Measurements from ENCODE around the gene PNPLA8.

The PNPLA8 gene

DNA sequence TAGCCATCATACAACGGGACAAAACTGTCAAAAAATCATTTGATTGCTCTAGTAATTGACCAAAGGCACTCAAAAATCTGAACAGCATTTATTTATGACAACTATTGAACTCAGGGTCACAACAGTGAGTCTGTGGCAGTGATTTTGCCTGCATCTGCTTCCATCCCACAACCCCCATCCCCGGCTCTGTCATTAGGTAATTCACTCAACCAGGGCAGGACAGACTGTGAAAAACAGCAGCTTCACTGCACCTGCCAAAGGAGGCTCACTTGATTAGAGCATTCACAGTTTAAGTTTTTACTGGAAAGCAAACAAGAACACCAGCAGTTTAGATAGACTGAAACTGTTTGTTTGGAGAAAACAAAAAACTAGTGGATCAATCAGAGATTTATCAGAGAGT lies 91.9 kb downstream of the PNPLA8 start:
- H3K4me3 ChIP-seq (ENCODE audit: low read length) = no peak overlapping the region
- H3K9ac ChIP-seq (ENCODE audit: low read depth, low read length) = no peak overlapping the region
- H3K27me3 ChIP-seq (ENCODE audit: insufficient read depth, low read length) = no peaks in the 10 kb centered on the region
- no peaks in the 10 kb centered on the region for H3K4me1 ChIP-seq (ENCODE audit: insufficient read depth, low read length)
- H3K27ac ChIP-seq (ENCODE audit: low read length) = no peak overlapping the region
- no peaks in the 10 kb centered on the region for H3K36me3 ChIP-seq (ENCODE audit: insufficient read depth, low read depth, low read length)
- no peaks in the 10 kb centered on the region for H3K9me3 ChIP-seq (ENCODE audit: insufficient read depth, low read depth, low read length)

- H3K4me1 ChIP-seq (ENCODE audit: insufficient read depth, low read length) = no peaks in the 10 kb centered on the region
- H3K9ac ChIP-seq (ENCODE audit: low read depth, low read length) = no peak overlapping the region
- no peak overlapping the region for H3K4me3 ChIP-seq (ENCODE audit: low read length)
- no peaks in the 10 kb centered on the region for H3K9me3 ChIP-seq (ENCODE audit: insufficient read depth, low read depth, low read length)
- no peaks in the 10 kb centered on the region for H3K27me3 ChIP-seq (ENCODE audit: insufficient read depth, low read length)
- H3K36me3 ChIP-seq (ENCODE audit: insufficient read depth, low read depth, low read length) = no peaks in the 10 kb centered on the region
- H3K27ac ChIP-seq (ENCODE audit: low read length) = no peak overlapping the region
Measured at GRCh38 chr7:108431099-108431498, 94.8 kb downstream of the PNPLA8 start.

- Histone ChIP-seq H3K36me3 (ENCODE audit: insufficient read depth, low read depth, low read length) (no peaks in the 10 kb centered on the region), H3K9ac (ENCODE audit: low read depth, low read length) (no peak overlapping the region)
Measured at GRCh38 chr7:108430664-108431063, 95.3 kb downstream of the PNPLA8 start.

DNA sequence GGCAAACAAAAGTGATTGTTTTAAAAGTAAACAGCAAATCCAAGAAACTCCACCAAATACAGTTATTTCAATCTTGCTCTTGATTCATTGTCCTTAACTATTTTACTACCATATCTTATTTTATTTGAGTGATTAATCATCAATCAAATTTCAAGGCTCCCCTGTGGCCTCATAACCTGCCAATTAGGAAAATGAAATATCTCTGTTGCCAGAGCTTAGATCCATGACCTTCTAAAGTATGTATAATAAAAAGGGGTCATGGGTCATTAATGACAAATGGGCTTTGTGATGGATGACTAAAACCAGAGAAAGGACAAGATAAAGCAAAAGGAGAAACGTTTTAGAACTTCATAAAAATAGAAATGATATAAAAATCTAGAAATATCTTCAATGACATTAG lies 98.2 kb downstream of the PNPLA8 start:
- H3K36me3 ChIP-seq (ENCODE audit: insufficient read depth, low read depth, low read length) = no peaks in the 10 kb centered on the region
- H3K27me3 ChIP-seq (ENCODE audit: insufficient read depth, low read length) = no peaks in the 10 kb centered on the region
- no peak overlapping the region for H3K4me3 ChIP-seq (ENCODE audit: low read length)
- no peak overlapping the region for H3K9ac ChIP-seq (ENCODE audit: low read depth, low read length)
- H3K9me3 ChIP-seq (ENCODE audit: insufficient read depth, low read depth, low read length) = no peaks in the 10 kb centered on the region
- no peaks in the 10 kb centered on the region for H3K4me1 ChIP-seq (ENCODE audit: insufficient read depth, low read length)
- H3K27ac ChIP-seq (ENCODE audit: low read length) = no peak overlapping the region

More at GRCh38 chr7:108430664-108431063, 95.3 kb downstream of the PNPLA8 start:
- H3K4me3 ChIP-seq (ENCODE audit: low read length) = no peak overlapping the region
- no peaks in the 10 kb centered on the region for H3K9me3 ChIP-seq (ENCODE audit: insufficient read depth, low read depth, low read length)
- no peaks in the 10 kb centered on the region for H3K4me1 ChIP-seq (ENCODE audit: insufficient read depth, low read length)
- no peaks in the 10 kb centered on the region for H3K27me3 ChIP-seq (ENCODE audit: insufficient read depth, low read length)
- H3K27ac ChIP-seq (ENCODE audit: low read length) = no peak overlapping the region

DNA sequence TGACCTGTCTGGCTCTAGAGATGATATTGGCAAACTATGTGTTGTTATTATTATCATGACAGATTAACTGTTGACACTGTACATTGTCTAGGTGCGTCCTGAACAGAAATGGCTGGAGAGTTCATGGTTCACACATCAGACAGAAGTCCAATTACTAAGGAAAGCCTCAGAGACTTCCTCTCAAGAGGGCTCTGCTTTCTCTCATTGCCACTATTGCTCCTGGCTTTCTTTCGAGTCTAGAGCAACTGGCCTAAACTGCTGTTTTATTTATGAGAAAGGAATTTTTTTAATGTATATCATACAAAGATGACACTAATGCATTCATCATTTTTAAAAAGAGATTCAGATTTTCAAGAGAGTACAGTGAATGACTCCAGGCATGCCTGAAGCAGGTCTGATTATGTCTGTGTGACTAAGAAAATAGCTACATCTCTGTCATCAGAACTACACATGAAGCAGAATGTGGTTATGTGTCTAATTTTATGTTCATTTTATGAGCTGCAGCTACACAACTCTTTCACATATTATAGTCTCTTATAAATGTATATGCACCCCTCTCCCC lies 100.1 kb downstream of the PNPLA8 start:
- no peak overlapping the region for H3K9ac ChIP-seq (ENCODE audit: low read depth, low read length)
- H3K4me1 ChIP-seq (ENCODE audit: insufficient read depth, low read length) = no peaks in the 10 kb centered on the region
- H3K4me3 ChIP-seq (ENCODE audit: low read length) = no peak overlapping the region
- no peak overlapping the region for H3K27ac ChIP-seq (ENCODE audit: low read length)
- no peaks in the 10 kb centered on the region for H3K9me3 ChIP-seq (ENCODE audit: insufficient read depth, low read depth, low read length)
- no peaks in the 10 kb centered on the region for H3K27me3 ChIP-seq (ENCODE audit: insufficient read depth, low read length)
- no peaks in the 10 kb centered on the region for H3K36me3 ChIP-seq (ENCODE audit: insufficient read depth, low read depth, low read length)

DNA sequence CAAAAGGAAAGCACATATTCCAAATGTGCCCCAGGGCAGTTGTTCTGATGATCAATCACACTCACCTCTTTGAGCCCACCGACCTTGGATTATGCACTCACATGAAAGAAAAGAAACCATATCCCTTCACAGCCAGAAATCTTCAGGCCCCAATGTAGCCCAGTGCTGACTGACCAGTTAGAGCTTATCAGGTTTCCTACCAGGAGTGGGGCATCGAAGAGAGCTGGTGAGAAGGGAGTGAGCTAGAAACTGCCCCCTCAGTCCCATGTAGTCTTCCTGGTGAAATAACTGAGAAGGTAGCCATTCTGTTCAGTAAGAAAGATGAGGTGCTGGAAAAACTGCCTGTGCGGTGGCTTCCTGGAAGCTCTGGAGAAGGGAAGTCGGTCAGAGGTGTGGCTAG lies 101.9 kb downstream of the PNPLA8 start:
- Histone ChIP-seq H3K36me3 (ENCODE audit: insufficient read depth, low read depth, low read length) (no peaks in the 10 kb centered on the region), H3K9ac (ENCODE audit: low read depth, low read length) (no peak overlapping the region), H3K27me3 (ENCODE audit: insufficient read depth, low read length) (no peaks in the 10 kb centered on the region), H3K9me3 (ENCODE audit: insufficient read depth, low read depth, low read length) (no peaks in the 10 kb centered on the region), H3K4me3 (ENCODE audit: low read length) (no peak overlapping the region), H3K4me1 (ENCODE audit: insufficient read depth, low read length) (no peaks in the 10 kb centered on the region; the same call in 1 of the 2 replicates), H3K27ac (ENCODE audit: low read length) (no peak overlapping the region)

- no peak overlapping the region for H3K4me3 ChIP-seq (ENCODE audit: low read length)
- H3K36me3 ChIP-seq (ENCODE audit: insufficient read depth, low read depth, low read length) = no peaks in the 10 kb centered on the region
- H3K27me3 ChIP-seq (ENCODE audit: insufficient read depth, low read length) = no peaks in the 10 kb centered on the region
- no peak overlapping the region for H3K9ac ChIP-seq (ENCODE audit: low read depth, low read length)
- no peaks in the 10 kb centered on the region for H3K9me3 ChIP-seq (ENCODE audit: insufficient read depth, low read depth, low read length)
- H3K4me1 ChIP-seq (ENCODE audit: insufficient read depth, low read length) = no peaks in the 10 kb centered on the region; the same call in 1 of the 2 replicates
- no peak overlapping the region for H3K27ac ChIP-seq (ENCODE audit: low read length)
Measured at GRCh38 chr7:108423089-108423989, 102.6 kb downstream of the PNPLA8 start.

DNA sequence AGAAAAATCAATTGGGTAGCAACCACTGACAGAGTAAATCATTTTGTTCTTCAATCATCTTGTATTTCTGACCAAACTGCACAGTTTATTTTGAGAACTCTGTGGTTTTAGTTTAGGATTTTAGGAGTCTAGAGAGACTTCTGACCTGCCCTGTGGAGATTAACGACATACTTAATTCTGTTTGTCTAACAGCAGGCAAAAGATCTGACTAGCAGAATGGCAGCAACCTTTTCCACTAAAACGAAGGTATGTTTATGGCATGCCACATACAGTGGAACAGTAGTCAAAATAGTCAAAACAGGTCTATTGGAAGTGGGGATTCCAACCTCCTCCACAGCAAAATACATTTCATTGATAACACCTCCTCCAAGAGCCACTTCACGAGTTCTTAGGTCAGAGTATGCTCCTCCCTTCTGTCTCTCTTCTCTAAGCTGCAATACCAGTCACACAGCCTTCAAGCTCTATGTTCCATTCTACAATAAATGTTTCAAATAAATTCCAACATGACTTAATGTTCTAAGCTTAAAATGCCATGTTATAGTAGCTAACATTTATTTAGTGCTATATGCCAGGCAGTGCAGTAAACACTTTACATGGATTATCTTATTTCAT lies 104.1 kb downstream of the PNPLA8 start:
- Histone ChIP-seq H3K36me3 (ENCODE audit: insufficient read depth, low read depth, low read length) (no peaks in the 10 kb centered on the region), H3K27me3 (ENCODE audit: insufficient read depth, low read length) (no peaks in the 10 kb centered on the region), H3K9ac (ENCODE audit: low read depth, low read length) (no peak overlapping the region), H3K9me3 (ENCODE audit: insufficient read depth, low read depth, low read length) (no peaks in the 10 kb centered on the region), H3K4me3 (ENCODE audit: low read length) (no peak overlapping the region), H3K4me1 (ENCODE audit: insufficient read depth, low read length) (no peaks in the 10 kb centered on the region; the same call in 1 of the 2 replicates), H3K27ac (ENCODE audit: low read length) (no peak overlapping the region)

Measured in iPS-20b (cell line).